Tibial nerve (tissue), 3 donors: ENCODE data around the gene TPPP2.

Experiments used
- POLR2A ChIP-seq, 2 donors: fragments of 450-650 bp; IDR thresholded peaks; one replicate each; pipeline ENCODE4 v1.6.1; 2017; ENCODE audit warnings: antibody characterized with exemption in 2 of 2, mild to moderate bottlenecking in 2 of 2, moderate library complexity in 2 of 2
- TF ChIP-seq, protein P1 (sequence below), 5 experiments: fragments of 200-600 bp in 3 of 5; fragments of 450-650 bp in 2 of 5; sonication (generic) in 3 of 5; IDR thresholded peaks; one replicate each; pipeline ENCODE4 v1.5.1; 2016 to 2019; ENCODE audit warnings: antibody characterized with exemption in 5 of 5, mild to moderate bottlenecking in 3 of 5, moderate library complexity in 2 of 5

- TF ChIP-seq POLR2A (IDR thresholded peaks at IDR 0.05), result no peak
- TF ChIP-seq, protein P1, sequence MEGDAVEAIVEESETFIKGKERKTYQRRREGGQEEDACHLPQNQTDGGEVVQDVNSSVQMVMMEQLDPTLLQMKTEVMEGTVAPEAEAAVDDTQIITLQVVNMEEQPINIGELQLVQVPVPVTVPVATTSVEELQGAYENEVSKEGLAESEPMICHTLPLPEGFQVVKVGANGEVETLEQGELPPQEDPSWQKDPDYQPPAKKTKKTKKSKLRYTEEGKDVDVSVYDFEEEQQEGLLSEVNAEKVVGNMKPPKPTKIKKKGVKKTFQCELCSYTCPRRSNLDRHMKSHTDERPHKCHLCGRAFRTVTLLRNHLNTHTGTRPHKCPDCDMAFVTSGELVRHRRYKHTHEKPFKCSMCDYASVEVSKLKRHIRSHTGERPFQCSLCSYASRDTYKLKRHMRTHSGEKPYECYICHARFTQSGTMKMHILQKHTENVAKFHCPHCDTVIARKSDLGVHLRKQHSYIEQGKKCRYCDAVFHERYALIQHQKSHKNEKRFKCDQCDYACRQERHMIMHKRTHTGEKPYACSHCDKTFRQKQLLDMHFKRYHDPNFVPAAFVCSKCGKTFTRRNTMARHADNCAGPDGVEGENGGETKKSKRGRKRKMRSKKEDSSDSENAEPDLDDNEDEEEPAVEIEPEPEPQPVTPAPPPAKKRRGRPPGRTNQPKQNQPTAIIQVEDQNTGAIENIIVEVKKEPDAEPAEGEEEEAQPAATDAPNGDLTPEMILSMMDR (IDR thresholded peaks at IDR 0.05), result no peak
Observed at GRCh38 chr14:21061347-21061668, 31.3 kb downstream of the TPPP2 start.
